ENCODE measurements around the gene ARAP1.

Gene ARAP1

DNA sequence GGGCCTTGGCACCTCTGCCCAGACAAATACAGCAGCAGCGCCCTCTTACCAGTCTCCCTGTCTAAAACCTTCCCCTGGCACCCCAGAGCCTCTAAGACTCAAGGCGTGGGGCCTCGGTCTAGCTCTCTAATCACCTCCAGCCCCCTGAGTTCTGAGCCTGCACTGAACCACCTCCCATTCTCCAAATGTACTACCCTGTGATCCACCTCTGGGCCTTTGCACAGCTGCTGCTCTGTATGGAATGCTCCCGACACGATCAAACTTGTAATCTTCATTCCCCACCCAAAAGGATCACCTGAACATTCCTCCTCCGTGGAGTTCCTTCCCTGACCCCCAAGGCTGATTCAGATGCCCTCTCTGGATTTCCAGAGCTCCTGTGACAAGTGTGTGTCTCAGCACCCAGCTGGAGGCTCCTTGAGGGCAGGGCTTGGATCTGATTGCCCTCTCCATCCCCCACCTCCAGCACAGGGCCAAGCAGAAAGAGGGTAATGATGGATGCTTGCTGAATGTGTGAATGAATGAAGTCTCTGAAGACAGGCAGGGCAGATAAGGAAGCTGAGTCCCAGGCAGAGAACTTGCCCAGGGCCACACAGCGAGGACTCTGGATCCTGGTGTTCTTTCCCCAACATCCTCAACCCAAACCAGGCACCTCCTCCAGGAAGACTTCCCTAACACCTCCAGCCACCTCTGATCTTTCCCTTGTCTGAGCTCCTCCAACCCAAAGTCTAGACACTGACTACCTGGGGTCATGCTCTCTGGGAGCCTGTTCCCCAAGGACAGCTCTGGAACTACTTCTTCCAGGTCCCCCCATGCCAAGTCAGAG, 23.3 kb upstream of the ARAP1 start:
- TF ChIP-seq EZH2 (optimal IDR thresholded peaks at IDR 0.05; ENCODE audit: low read depth, low read length), result no peak
- no peaks in the 10 kb centered on the region for H3K79me2 ChIP-seq (ENCODE audit: low read length)
- H3K27me3 ChIP-seq (replicated peaks; ENCODE audit: insufficient read depth, low read length), result no peaks in the 10 kb centered on the region
- no peaks in the 10 kb centered on the region for H3F3A ChIP-seq (ENCODE audit: insufficient read depth, low read length)
- no peak overlapping the region for H2AFZ ChIP-seq (ENCODE audit: low read length)
- no peak overlapping the region for H3K4me3 ChIP-seq (ENCODE audit: low read length)
- H3K9ac ChIP-seq (ENCODE audit: low read length), result no peak overlapping the region
- no peak overlapping the region for H3K4me2 ChIP-seq (ENCODE audit: low read depth, low read length)
- H3K9me2 ChIP-seq (replicated peaks; ENCODE audit: insufficient read depth, low read length), result no peaks in the 10 kb centered on the region
- H3K4me1 ChIP-seq (ENCODE audit: low read length), result peaks cover 10% of the 10 kb centered on the region
- H3K9me3 ChIP-seq (replicated peaks; ENCODE audit: insufficient read depth, low read length), result no peaks in the 10 kb centered on the region
- no peaks in the 10 kb centered on the region for H3K36me3 ChIP-seq (replicated peaks; ENCODE audit: insufficient read depth, low read length)
- no peak for DNase-seq
- H4K20me1 ChIP-seq (ENCODE audit: insufficient read depth, low read length), result no peaks in the 10 kb centered on the region
- H3K27ac ChIP-seq (ENCODE audit: low read length), result no peak overlapping the region

DNA sequence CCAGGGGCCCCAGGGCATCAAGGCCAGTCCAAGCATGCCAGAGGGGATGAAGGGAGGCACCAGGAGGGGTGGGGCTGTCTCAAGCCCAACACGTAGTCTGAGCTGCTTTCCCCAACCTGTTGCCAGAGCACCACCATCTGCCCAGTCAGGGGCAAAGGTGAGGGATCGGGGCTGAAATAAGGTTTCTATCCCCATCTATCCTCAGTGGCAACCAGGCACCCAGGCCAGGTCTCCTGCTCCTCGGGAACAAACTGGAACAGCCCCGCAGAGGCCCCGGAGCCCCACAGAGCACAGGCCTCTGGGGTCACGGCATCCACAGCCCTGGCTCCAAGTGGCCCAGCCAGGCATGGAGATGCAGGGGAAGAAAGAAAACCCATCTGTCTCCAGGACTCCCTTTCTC, 22.3 kb upstream of the ARAP1 start:
- Histone ChIP-seq H3K9me3 (replicated peaks; ENCODE audit: insufficient read depth, low read length) (no peaks in the 10 kb centered on the region), H3K4me1 (ENCODE audit: low read length) (peaks cover 10% of the 10 kb centered on the region), H4K20me1 (ENCODE audit: insufficient read depth, low read length) (no peaks in the 10 kb centered on the region), H3K9me2 (replicated peaks; ENCODE audit: insufficient read depth, low read length) (no peaks in the 10 kb centered on the region), H3K9ac (ENCODE audit: low read length) (no peak overlapping the region), H3F3A (ENCODE audit: insufficient read depth, low read length) (no peaks in the 10 kb centered on the region), H3K4me3 (ENCODE audit: low read length) (no peak overlapping the region), H3K4me2 (ENCODE audit: low read depth, low read length) (no peak overlapping the region), H3K79me2 (ENCODE audit: low read length) (no peaks in the 10 kb centered on the region), H3K27me3 (replicated peaks; ENCODE audit: insufficient read depth, low read length) (no peaks in the 10 kb centered on the region), H3K27ac (ENCODE audit: low read length) (no peak overlapping the region), H2AFZ (ENCODE audit: low read length) (no peak overlapping the region), H3K36me3 (replicated peaks; ENCODE audit: insufficient read depth, low read length) (no peaks in the 10 kb centered on the region)
- no peak for DNase-seq
- TF ChIP-seq, protein P1, sequence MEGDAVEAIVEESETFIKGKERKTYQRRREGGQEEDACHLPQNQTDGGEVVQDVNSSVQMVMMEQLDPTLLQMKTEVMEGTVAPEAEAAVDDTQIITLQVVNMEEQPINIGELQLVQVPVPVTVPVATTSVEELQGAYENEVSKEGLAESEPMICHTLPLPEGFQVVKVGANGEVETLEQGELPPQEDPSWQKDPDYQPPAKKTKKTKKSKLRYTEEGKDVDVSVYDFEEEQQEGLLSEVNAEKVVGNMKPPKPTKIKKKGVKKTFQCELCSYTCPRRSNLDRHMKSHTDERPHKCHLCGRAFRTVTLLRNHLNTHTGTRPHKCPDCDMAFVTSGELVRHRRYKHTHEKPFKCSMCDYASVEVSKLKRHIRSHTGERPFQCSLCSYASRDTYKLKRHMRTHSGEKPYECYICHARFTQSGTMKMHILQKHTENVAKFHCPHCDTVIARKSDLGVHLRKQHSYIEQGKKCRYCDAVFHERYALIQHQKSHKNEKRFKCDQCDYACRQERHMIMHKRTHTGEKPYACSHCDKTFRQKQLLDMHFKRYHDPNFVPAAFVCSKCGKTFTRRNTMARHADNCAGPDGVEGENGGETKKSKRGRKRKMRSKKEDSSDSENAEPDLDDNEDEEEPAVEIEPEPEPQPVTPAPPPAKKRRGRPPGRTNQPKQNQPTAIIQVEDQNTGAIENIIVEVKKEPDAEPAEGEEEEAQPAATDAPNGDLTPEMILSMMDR (IDR thresholded peaks at IDR 0.05; ENCODE audit: low read length), result no peak
- TF ChIP-seq EZH2phosphoT487 (IDR thresholded peaks at IDR 0.05; ENCODE audit: low read length), result no peak
- no peak for TF ChIP-seq EZH2 (optimal IDR thresholded peaks at IDR 0.05; ENCODE audit: low read depth, low read length)

DNA sequence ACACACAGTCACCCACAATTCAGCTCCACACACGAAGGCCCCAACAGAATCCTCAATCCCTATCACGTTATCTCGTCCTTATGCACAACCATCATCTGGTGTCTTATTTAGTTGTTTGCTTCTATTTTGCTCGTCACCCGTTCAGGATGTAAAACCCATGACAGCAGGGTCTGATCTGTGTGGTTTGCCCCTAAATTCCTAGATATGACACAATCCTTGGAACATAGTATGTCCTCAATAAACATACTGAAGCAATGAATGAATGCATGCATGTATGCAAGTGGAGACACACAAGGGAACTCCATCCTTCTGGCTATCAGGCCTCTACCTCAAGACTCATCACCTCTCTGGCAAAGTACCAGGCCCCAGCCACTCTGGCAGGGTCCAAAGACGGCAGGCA, 21.5 kb upstream of the ARAP1 start:
- no peak overlapping the region for H3K4me3 ChIP-seq (ENCODE audit: low read length)

More for the DNA sequence above, 21.5 kb upstream of the ARAP1 start:
- H3K27me3 ChIP-seq (replicated peaks; ENCODE audit: insufficient read depth, low read length), result no peaks in the 10 kb centered on the region
- H3K79me2 ChIP-seq (ENCODE audit: low read length), result no peaks in the 10 kb centered on the region
- TF ChIP-seq, protein P1 (IDR thresholded peaks at IDR 0.05; ENCODE audit: low read length), result no peak
- TF ChIP-seq EZH2 (optimal IDR thresholded peaks at IDR 0.05; ENCODE audit: low read depth, low read length) (no peak), EZH2phosphoT487 (IDR thresholded peaks at IDR 0.05; ENCODE audit: low read length) (no peak)
- no peak overlapping the region for H2AFZ ChIP-seq (ENCODE audit: low read length)
- H3K4me2 ChIP-seq (ENCODE audit: low read depth, low read length), result no peak overlapping the region
- H3K9ac ChIP-seq (ENCODE audit: low read length), result no peak overlapping the region
- H3K36me3 ChIP-seq (replicated peaks; ENCODE audit: insufficient read depth, low read length), result no peaks in the 10 kb centered on the region
- H3K4me1 ChIP-seq (ENCODE audit: low read length), result peaks cover 10% of the 10 kb centered on the region
- H3F3A ChIP-seq (ENCODE audit: insufficient read depth, low read length), result no peaks in the 10 kb centered on the region
- no peaks in the 10 kb centered on the region for H3K9me2 ChIP-seq (replicated peaks; ENCODE audit: insufficient read depth, low read length)
- H4K20me1 ChIP-seq (ENCODE audit: insufficient read depth, low read length), result no peaks in the 10 kb centered on the region
- no peak overlapping the region for H3K27ac ChIP-seq (ENCODE audit: low read length)
- no peaks in the 10 kb centered on the region for H3K9me3 ChIP-seq (replicated peaks; ENCODE audit: insufficient read depth, low read length)
- DNase-seq, result no peak
